Measurements from ENCODE around the gene PGLYRP2.
A peak's percentile ranks its signal among the peaks of the same experiment; 100 is the strongest.

The PGLYRP2 gene

DNA sequence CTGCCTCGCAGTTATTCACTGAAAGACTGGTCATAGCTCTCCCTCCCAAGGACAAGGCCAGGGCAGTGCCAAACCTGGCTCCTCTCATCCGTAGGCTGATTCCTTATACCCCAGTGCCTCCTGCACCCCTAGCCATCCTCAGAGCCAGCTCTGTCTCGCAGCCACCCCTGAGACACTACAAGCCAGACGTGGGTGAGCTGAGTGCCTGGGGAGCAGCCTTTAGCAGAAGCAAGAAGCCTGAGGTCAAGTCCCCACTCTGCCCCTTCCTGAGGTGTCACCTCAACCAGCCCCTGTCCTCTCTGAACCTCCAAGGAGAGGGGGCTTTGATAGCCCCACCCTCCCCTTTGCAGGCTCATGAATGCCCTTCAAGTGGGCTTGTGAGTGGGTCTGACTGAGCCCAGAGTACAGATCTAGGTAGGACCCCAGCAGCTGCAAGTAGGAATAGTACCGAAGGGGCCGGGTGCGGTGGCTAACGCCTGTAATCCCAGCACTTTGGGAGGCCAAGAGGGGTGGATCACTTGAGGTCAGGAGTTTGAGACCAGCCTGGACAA lies 45.7 kb downstream of the PGLYRP2 start:
- Mint-ChIP-seq H3K27ac (peak overlapping the region; percentile 68), H3K4me1 (peaks cover 19% of the 10 kb centered on the region), H3K36me3 (peaks cover 2% of the 10 kb centered on the region), H3K27me3 (no peaks in the 10 kb centered on the region), H3K4me3 (peak overlapping the region; percentile 98), H3K9me3 (no peaks in the 10 kb centered on the region)
- ATAC-seq (ENCODE audit: low read depth) (no peak), DNase-seq (ENCODE audit: low spot score in 2 of 2) (no peak)

GRCh38 chr19:15432629-15433518 lies 46.4 kb downstream of the PGLYRP2 start:
- H3K27ac Mint-ChIP-seq: peak overlapping the region; percentile 68
- peak overlapping the region; percentile 98 for H3K4me3 Mint-ChIP-seq
- H3K9me3 Mint-ChIP-seq: no peaks in the 10 kb centered on the region
- peaks cover 19% of the 10 kb centered on the region for H3K4me1 Mint-ChIP-seq
- no peaks in the 10 kb centered on the region for H3K27me3 Mint-ChIP-seq
- peaks cover 2% of the 10 kb centered on the region for H3K36me3 Mint-ChIP-seq
- DNase-seq (ENCODE audit: low spot score in 2 of 2) (peak; percentile 89), ATAC-seq (ENCODE audit: low read depth) (peak; percentile 90)

DNA sequence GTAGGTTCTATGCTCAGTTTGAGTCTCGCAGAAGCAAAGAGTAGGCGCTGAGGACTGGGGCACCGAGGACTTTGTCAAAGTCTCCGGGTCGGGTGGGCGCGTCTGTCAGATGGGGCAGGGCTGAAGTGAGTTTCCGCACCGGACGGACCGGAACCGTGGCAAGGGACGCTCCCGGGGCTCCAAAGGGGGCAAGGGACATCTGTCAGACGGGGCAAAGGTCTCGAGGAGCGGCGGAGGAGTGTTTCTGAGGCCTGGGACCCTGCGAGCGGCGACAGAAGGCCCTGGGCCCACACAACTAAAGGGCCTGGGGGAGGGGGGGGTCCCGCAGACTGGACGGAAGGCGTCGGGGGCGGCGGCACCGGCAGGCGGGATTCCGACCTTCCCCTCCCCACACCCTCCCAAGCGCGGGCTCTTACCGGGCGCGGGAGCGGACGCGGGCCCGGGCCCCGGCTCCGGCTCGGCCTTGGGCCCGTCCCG lies 47.2 kb downstream of the PGLYRP2 start:
- DNase-seq (ENCODE audit: low spot score in 2 of 2): no peak
- peak; percentile 14 for ATAC-seq (ENCODE audit: low read depth)
- peaks cover 7% of the 10 kb centered on the region for H3K36me3 Mint-ChIP-seq

GRCh38 chr19:15431396-15432017 lies 47.8 kb downstream of the PGLYRP2 start:
- DNase-seq (ENCODE audit: low spot score in 2 of 2) (no peak), ATAC-seq (ENCODE audit: low read depth) (no peak)
- peaks cover 10% of the 10 kb centered on the region for H3K36me3 Mint-ChIP-seq
- H3K27me3 Mint-ChIP-seq: no peaks in the 10 kb centered on the region
- H3K9me3 Mint-ChIP-seq: no peaks in the 10 kb centered on the region
- H3K4me3 Mint-ChIP-seq: peak overlapping the region; percentile 96
- peaks cover 22% of the 10 kb centered on the region for H3K4me1 Mint-ChIP-seq
- peak overlapping the region; percentile 89 for H3K27ac Mint-ChIP-seq

More for the DNA sequence above, 47.2 kb downstream of the PGLYRP2 start:
- H3K4me1 Mint-ChIP-seq: peaks cover 22% of the 10 kb centered on the region
- peak overlapping the region; percentile 96 for H3K4me3 Mint-ChIP-seq
- no peaks in the 10 kb centered on the region for H3K9me3 Mint-ChIP-seq
- peak overlapping the region; percentile 89 for H3K27ac Mint-ChIP-seq
- no peaks in the 10 kb centered on the region for H3K27me3 Mint-ChIP-seq

DNA sequence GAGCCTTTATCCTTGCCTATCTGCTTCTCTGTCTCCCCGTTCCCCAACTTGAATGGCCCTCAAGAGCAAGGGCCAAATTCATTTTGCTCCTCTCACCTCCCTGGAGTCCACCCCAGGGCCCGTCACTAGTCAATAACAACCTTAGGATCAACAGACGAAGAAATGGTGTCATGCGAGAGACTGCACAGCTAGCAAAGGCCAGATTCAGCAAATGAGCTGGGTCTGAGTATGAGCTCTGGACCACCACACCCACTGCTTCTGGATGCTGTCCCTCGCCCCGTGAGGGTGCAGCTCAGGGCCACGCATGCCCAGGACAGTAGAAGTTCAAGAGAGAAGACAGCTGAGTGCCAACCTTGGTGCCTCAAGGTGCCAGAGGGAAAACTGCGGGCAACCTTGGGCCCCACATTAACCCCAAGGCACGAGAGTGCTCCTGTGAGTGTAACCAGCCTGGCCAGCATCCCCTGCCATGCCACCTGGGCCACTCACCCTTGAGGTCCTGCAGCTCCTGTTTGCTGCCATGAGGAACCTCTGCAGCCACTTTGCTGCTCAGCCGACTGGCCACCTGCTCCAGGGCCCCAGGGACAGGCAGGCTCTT lies 48.7 kb downstream of the PGLYRP2 start:
- Mint-ChIP-seq H3K27me3 (no peaks in the 10 kb centered on the region), H3K9me3 (no peaks in the 10 kb centered on the region), H3K4me3 (peak overlapping the region; percentile 60), H3K36me3 (peaks cover 18% of the 10 kb centered on the region), H3K4me1 (peaks cover 24% of the 10 kb centered on the region), H3K27ac (no peak overlapping the region)
- no peak for DNase-seq (ENCODE audit: low spot score in 2 of 2)
- no peak for ATAC-seq (ENCODE audit: low read depth)

DNA sequence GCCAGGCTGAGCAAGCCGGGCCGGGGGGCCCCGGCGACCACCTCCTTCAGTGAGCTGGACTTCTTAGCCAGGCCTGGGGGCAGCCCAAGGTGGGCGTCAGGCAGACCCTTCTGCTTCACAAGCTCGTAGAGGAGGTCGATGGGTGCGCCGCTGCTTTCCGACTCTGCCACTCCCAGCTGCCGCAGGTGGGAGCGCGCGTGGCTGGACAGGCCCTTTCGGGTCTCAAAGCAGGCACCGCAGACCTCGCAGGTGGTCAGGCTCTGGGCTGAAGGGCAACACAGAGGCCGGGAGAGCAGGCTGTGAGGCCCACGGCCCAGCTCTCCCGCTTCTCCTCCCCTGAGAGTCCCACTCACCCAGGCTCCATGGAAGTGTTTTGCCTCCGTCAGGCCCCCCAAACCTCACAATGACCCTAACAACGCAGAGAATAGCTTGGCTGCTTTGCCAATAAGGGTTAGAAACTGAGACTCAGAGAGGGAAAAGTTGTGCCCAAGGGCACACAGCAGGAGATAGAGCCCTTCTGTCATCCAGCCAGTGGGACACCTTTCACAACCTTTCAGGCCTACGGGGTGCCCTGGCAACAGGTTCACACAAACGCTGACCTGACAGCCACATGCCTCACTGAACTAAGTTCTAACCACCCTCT lies 49.4 kb downstream of the PGLYRP2 start:
- DNase-seq (ENCODE audit: low spot score in 2 of 2) (no peak), ATAC-seq (ENCODE audit: low read depth) (no peak)
- Mint-ChIP-seq H3K4me1 (peaks cover 24% of the 10 kb centered on the region), H3K4me3 (peak overlapping the region; percentile 60), H3K36me3 (peaks cover 19% of the 10 kb centered on the region), H3K27me3 (no peaks in the 10 kb centered on the region), H3K27ac (no peak overlapping the region), H3K9me3 (no peaks in the 10 kb centered on the region)

- H3K4me3 Mint-ChIP-seq: no peak overlapping the region
- H3K27me3 Mint-ChIP-seq: no peaks in the 10 kb centered on the region
- H3K36me3 Mint-ChIP-seq: peaks cover 19% of the 10 kb centered on the region
- H3K27ac Mint-ChIP-seq: no peak overlapping the region
- H3K9me3 Mint-ChIP-seq: no peaks in the 10 kb centered on the region
- no peak for DNase-seq (ENCODE audit: low spot score in 2 of 2)
- no peak for ATAC-seq (ENCODE audit: low read depth)
- peaks cover 24% of the 10 kb centered on the region for H3K4me1 Mint-ChIP-seq
Measured at GRCh38 chr19:15428956-15429824, 50.1 kb downstream of the PGLYRP2 start.

- DNase-seq (ENCODE audit: low spot score in 2 of 2): no peak
- Mint-ChIP-seq H3K27me3 (no peaks in the 10 kb centered on the region), H3K9me3 (no peaks in the 10 kb centered on the region), H3K36me3 (peaks cover 19% of the 10 kb centered on the region), H3K27ac (no peak overlapping the region), H3K4me1 (peaks cover 19% of the 10 kb centered on the region), H3K4me3 (no peak overlapping the region)
- no peak for ATAC-seq (ENCODE audit: low read depth)
Measured at GRCh38 chr19:15427991-15428471, 51.3 kb downstream of the PGLYRP2 start.

DNA sequence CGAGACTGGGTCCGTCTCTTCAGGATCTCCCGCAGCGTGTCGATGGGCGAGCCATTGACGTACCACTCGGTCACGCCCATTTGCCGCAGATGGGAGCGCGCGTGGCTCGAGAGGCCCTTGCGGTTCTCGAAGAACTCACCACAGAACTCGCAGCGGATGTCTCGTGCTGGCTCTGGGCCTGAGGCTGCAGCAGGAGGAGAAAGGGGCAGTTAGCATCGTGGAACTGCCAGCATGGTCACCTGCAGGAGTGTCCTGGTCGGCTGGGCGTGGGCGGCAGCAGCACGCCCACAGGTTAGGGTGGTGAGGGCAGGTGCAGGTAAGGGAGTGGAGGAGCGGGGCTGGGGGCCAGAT lies 52.0 kb downstream of the PGLYRP2 start:
- Mint-ChIP-seq H3K27ac (no peak overlapping the region), H3K4me1 (peaks cover 19% of the 10 kb centered on the region)

DNA sequence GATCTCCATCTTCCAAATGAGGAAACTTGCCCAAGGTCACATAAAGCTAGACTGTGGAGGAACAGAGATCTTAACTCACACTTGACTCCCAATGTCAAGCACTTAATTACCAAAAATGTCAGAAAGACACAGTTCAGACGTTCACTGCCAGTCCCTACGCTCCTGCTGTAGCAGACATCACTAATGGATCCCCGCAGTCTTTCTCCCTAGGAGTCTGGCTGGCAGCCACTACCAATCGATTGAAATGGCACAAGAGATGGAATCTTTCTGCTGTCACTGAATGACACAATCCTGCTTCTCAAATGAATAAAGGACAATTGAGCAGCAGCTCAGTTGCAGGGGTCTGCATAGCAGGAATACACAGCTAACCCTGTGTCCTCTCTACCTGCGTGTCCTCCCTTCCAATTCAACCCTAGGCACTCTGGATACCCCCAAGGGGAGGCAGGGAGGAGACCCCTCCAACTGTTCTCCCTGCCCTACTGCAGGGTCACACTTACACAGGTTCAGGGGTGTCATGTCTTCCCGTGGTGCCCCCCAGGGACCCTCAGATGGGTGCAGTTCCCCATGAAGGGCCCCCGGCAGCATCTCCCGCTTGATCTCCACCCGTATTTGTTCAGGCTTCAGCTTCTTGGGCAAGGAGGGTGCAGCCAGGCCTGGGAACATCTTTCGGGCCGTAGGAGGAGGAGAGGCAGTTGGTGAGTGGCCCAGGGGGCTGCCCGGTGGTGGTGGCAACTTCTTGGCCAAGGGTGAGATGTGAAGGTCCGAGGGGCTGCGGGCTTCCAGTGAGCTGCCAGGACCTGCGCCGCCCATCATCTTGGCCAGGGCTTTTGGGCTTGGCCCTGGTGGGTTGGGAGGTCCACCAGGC lies 52.6 kb downstream of the PGLYRP2 start:
- Mint-ChIP-seq H3K27me3 (no peaks in the 10 kb centered on the region), H3K27ac (no peak overlapping the region), H3K4me3 (no peak overlapping the region), H3K9me3 (no peaks in the 10 kb centered on the region), H3K4me1 (peaks cover 16% of the 10 kb centered on the region), H3K36me3 (peaks cover 22% of the 10 kb centered on the region)
- DNase-seq (ENCODE audit: low spot score in 2 of 2) (no peak), ATAC-seq (ENCODE audit: low read depth) (no peak)

More for the DNA sequence above, 52.0 kb downstream of the PGLYRP2 start:
- ATAC-seq (ENCODE audit: low read depth) (no peak), DNase-seq (ENCODE audit: low spot score in 2 of 2) (no peak)
- H3K36me3 Mint-ChIP-seq: peaks cover 22% of the 10 kb centered on the region
- H3K9me3 Mint-ChIP-seq: no peaks in the 10 kb centered on the region
- no peaks in the 10 kb centered on the region for H3K27me3 Mint-ChIP-seq
- no peak overlapping the region for H3K4me3 Mint-ChIP-seq

- Mint-ChIP-seq H3K27ac (no peak overlapping the region), H3K27me3 (no peaks in the 10 kb centered on the region), H3K4me3 (no peak overlapping the region), H3K9me3 (no peaks in the 10 kb centered on the region), H3K4me1 (peaks cover 8% of the 10 kb centered on the region), H3K36me3 (peaks cover 22% of the 10 kb centered on the region)
- ATAC-seq (ENCODE audit: low read depth) (no peak), DNase-seq (ENCODE audit: low spot score in 2 of 2) (no peak)
Measured at GRCh38 chr19:15425321-15425950, 53.9 kb downstream of the PGLYRP2 start.
